GM12878 (cell line): ENCODE measurements around the gene KANSL3. TPM values are rescaled to one million over a fixed set of nuclear protein-coding genes. Genes with fewer than 3 reads are reported as not detected.

ENCODE experiments used
- ATAC-seq: fragments of 200-7000 bp; cut with Tn5 transposase; 3 replicates; pipeline ENCODE4 v1.9.1; 2020; ENCODE audit warnings: mild to moderate bottlenecking, moderate library complexity
- BruUV-seq: library from RNA; stranded (reverse); fragments of 400-500 nt; replicated peaks from 2 replicates; lab custom pipeline; 2021; lab: Mats Ljungman, UMichigan
- CTCF ChIA-PET: fragments of 300-600 bp; sonication (Branson Sonifier 250); formaldehyde crosslinking; extraction: SDS; loops from one replicate; lab custom pipeline; 2021; ENCODE audit warnings: inconsistent platforms; lab: Yijun Ruan, JAX
- POLR2A ChIA-PET: fragments of 350-600 bp; formaldehyde crosslinking; extraction: SDS; loops from one replicate; lab custom pipeline; 2021; ENCODE audit warnings: inconsistent platforms; lab: Charles Lee
- RAD21 ChIA-PET: fragments of 300-600 bp; sonication (Branson Sonifier 250); formaldehyde crosslinking; loops from one replicate; lab custom pipeline; 2023; ENCODE audit warnings: antibody characterized with exemption; ENCODE audit not compliant: unreplicated experiment; lab: Charles Lee
- SMC1A ChIA-PET: fragments of 300-600 bp; sonication (Branson Sonifier 250); formaldehyde crosslinking; loops from one replicate; lab custom pipeline; 2023; ENCODE audit not compliant: unreplicated experiment, uncharacterized antibody; lab: Charles Lee
- DNase-seq: peaks from one replicate; pipeline ENCODE4 v3.0.0-alpha.2; 2011; ENCODE audit warnings: low read depth, low spot score
- FAIRE-seq: peaks from 3 replicates; lab custom pipeline; 2011; peaks lifted over from hg19 to GRCh38; lab: Jason Lieb, UNC
- H2AFZ ChIP-seq: 2 replicates; pipeline ENCODE4 v1.6.0; 2011; ENCODE audit warnings: low read depth, low read length, control low read depth; ENCODE audit not compliant: control insufficient read depth
- H3K27ac ChIP-seq: 2 replicates; pipeline ENCODE4 v1.5.1; 2011; ENCODE audit warnings: control low read depth; ENCODE audit not compliant: control insufficient read depth, insufficient read depth
- H3K27me3 ChIP-seq, 2 experiments: replicated peaks in 1 of 2; 2 replicates each; pipeline versions ENCODE4 v1.6.0 to v1.6.1; 2011; ENCODE audit warnings: low read length in 1 of 2; ENCODE audit not compliant: control insufficient read depth in 2 of 2, insufficient read depth in 2 of 2
- H3K36me3 ChIP-seq, 2 experiments: 2 replicates each; pipeline ENCODE4 v1.5.1; 2011; ENCODE audit warnings: low read length in 1 of 2; ENCODE audit not compliant: control insufficient read depth in 2 of 2, insufficient read depth in 2 of 2
- H3K4me1 ChIP-seq: 2 replicates; pipeline ENCODE4 v1.6.1; 2011; ENCODE audit warnings: mild to moderate bottlenecking, low read length, moderate library complexity, mixed read lengths; ENCODE audit not compliant: control insufficient read depth, insufficient read depth
- H3K4me2 ChIP-seq: 2 replicates; pipeline ENCODE4 v1.6.0; 2011; ENCODE audit warnings: control low read depth; ENCODE audit not compliant: control insufficient read depth, insufficient read depth
- H3K4me3 ChIP-seq: fragments of 200-600 bp; sonication (generic); 2 replicates; pipeline ENCODE4 v1.5.1; 2016
- H3K79me2 ChIP-seq: 2 replicates; pipeline ENCODE4 v1.6.0; 2011; ENCODE audit warnings: low read length; ENCODE audit not compliant: control insufficient read depth, insufficient read depth
- H3K9ac ChIP-seq: 2 replicates; pipeline ENCODE4 v1.8.0; 2011; ENCODE audit warnings: low read length, control low read depth, mixed read lengths; ENCODE audit not compliant: control insufficient read depth, insufficient read depth
- H3K9me3 ChIP-seq: replicated peaks from 3 replicates; pipeline ENCODE4 v1.5.1; 2011; ENCODE audit warnings: mild to moderate bottlenecking, low read length; ENCODE audit not compliant: control insufficient read depth, insufficient read depth
- H4K20me1 ChIP-seq: 2 replicates; pipeline ENCODE4 v1.6.0; 2011; ENCODE audit not compliant: control insufficient read depth, insufficient read depth
- ATF7 ChIP-seq: fragments of 450-650 bp; IDR thresholded peaks from 2 replicates; pipeline ENCODE4 v1.6.1; 2016; ENCODE audit warnings: low read depth, mild to moderate bottlenecking
- E4F1 ChIP-seq: fragments of 450-650 bp; IDR thresholded peaks from 2 replicates; pipeline ENCODE4 v1.6.1; 2018; ENCODE audit warnings: borderline replicate concordance, mild to moderate bottlenecking; ENCODE audit not compliant: partially characterized antibody
- FOXM1 ChIP-seq: IDR thresholded peaks from 2 replicates; pipeline ENCODE4 v1.6.1; 2012; ENCODE audit warnings: low read depth, mild to moderate bottlenecking, inconsistent platforms, low read length, moderate library complexity
- IRF4 ChIP-seq: IDR thresholded peaks from 2 replicates; pipeline ENCODE4 v1.6.1; 2011; ENCODE audit warnings: low read depth, low read length
- NR2C1 ChIP-seq: fragments of 450-650 bp; IDR thresholded peaks from 2 replicates; pipeline ENCODE4 v1.6.1; 2017; ENCODE audit warnings: antibody characterized with exemption, mild to moderate bottlenecking, moderate library complexity
- POLR2AphosphoS2 ChIP-seq: IDR thresholded peaks from 2 replicates; pipeline ENCODE4 v1.6.1; 2011; ENCODE audit warnings: low read depth, mild to moderate bottlenecking, low read length, improper control_type of control experiment, moderate library complexity
- RAD51 ChIP-seq: fragments of 450-650 bp; IDR thresholded peaks from 2 replicates; pipeline ENCODE4 v1.6.1; 2016; ENCODE audit warnings: moderate library complexity, mild to moderate bottlenecking, inconsistent platforms
- SIX5 ChIP-seq: IDR thresholded peaks from 2 replicates; pipeline ENCODE4 v1.6.1; 2011; ENCODE audit warnings: mild to moderate bottlenecking, low read depth, low read length, moderate library complexity; ENCODE audit not compliant: severe bottlenecking
- SMC3 ChIP-seq: IDR thresholded peaks from 2 replicates; pipeline ENCODE4 v1.6.1; 2011; ENCODE audit warnings: low read length, improper control_type of control experiment, borderline replicate concordance
- SP1 ChIP-seq: IDR thresholded peaks from one replicate; pipeline ENCODE4 v1.6.1; 2011; ENCODE audit warnings: low read depth, low read length
- SREBF2 ChIP-seq: IDR thresholded peaks from 2 replicates; pipeline ENCODE4 v1.6.1; 2012; ENCODE audit warnings: mild to moderate bottlenecking, low read length
- SRF ChIP-seq, 2 experiments: IDR thresholded peaks; 2 replicates each; pipeline ENCODE4 v1.6.1; 2011; ENCODE audit warnings: low read depth in 2 of 2, low read length in 2 of 2, mild to moderate bottlenecking in 1 of 2, moderate library complexity in 1 of 2
- STAT1 ChIP-seq: fragments of 450-650 bp; conservative IDR thresholded peaks from 2 replicates; pipeline ENCODE4 v1.6.1; 2014; ENCODE audit warnings: antibody characterized with exemption, mild to moderate bottlenecking
- STAT3 ChIP-seq: IDR thresholded peaks from 2 replicates; pipeline ENCODE4 v1.6.1; 2011; ENCODE audit warnings: low read depth, low read length, improper control_type of control experiment
- TARDBP ChIP-seq: IDR thresholded peaks from 2 replicates; pipeline ENCODE4 v1.6.1; 2016; ENCODE audit warnings: borderline replicate concordance
- ZBED1 ChIP-seq: IDR thresholded peaks from 2 replicates; pipeline ENCODE4 v1.6.1; 2016; ENCODE audit warnings: borderline replicate concordance
- ZNF274 ChIP-seq: IDR thresholded peaks from one replicate; pipeline ENCODE4 v1.8.0; 2011; ENCODE audit not compliant: insufficient read length, insufficient read depth
- WGBS: methylation state at CpG from one replicate; pipeline ENCODE4 v1.1.6; 2016; ENCODE audit warnings: low lambda C conversion rate; ENCODE audit not compliant: insufficient replicate concordance, insufficient coverage; ENCODE audit errors: missing lambda C conversion rate; 5-methylcytosine and 5-hydroxymethylcytosine counted together
- in situ Hi-C: fragments of 300-500 bp; cut with MboI; formaldehyde crosslinking; loops from 9 replicates; pipeline ENCODE4 v1.14.3; 2018; ENCODE audit warnings: mixed read lengths
- intact Hi-C: fragments of 100-400 bp; cut with micrococcal nuclease; formaldehyde crosslinking; loops from one replicate; pipeline ENCODE4 v1.14.2; 2022; ENCODE audit not compliant: unreplicated experiment
- polyA plus RNA-seq, 11 experiments: library from polyadenylated mRNA; depleted of rRNA in 4 of 11; unstranded in 6 of 11; stranded (reverse) in 5 of 11; fragments of >200 nt; fragmentation: Nextera tagmentation in 4 of 11; fragmentation: Illumina TruSeq in 1 of 11; extraction: Ambion mirVana in 4 of 11; extraction: Trizol in 1 of 11; gene quantifications; 1 replicate in 1 of 11; 2 replicates in 10 of 11; pipeline versions ENCODE4 v1.2.1 to v1.2.3, GENCODE V29; 2011 to 2016; ENCODE audit warnings: inconsistent platforms in 2 of 11, missing spikeins in 2 of 11, low read depth in 1 of 11
- total RNA-seq, 4 experiments: library from RNA; depleted of rRNA in 3 of 4; stranded (reverse); fragments of >200 nt in 3 of 4; fragmentation: Illumina TruSeq in 1 of 4; extraction: Trizol in 1 of 4; gene quantifications; 2 replicates each; pipeline versions ENCODE4 v1.2.1 to v1.2.3, GENCODE V29; 2013 to 2021
- TF ChIP-seq, protein P1 (sequence below): IDR thresholded peaks from 2 replicates; pipeline ENCODE4 v1.6.1; 2011; ENCODE audit warnings: borderline replicate concordance, low read depth, mild to moderate bottlenecking, moderate library complexity, low read length; ENCODE audit not compliant: insufficient read depth, poor library complexity, severe bottlenecking

Gene KANSL3
- total and polyA plus RNA-seq, 10 of the 15 experiments (the other 5 are each of a cell fraction or from before 2014, with no cell fraction given), result 5.6 to 25.9 (median 16.7) TPM

GRCh38 chr2:96564563-96564962 is 73.5 kb downstream of the KANSL3 start:
- no peak overlapping the region for H3K4me2 ChIP-seq
- no peaks in the 10 kb centered on the region for H3K27me3 ChIP-seq
- no peaks in the 10 kb centered on the region for H3K79me2 ChIP-seq
- no peak for DNase-seq
- H3K4me3 ChIP-seq, result no peak overlapping the region
- WGBS, result 18% methylated on average over 3 of the region's 3 CpGs
- H3K9ac ChIP-seq, result no peak overlapping the region
- ChIA-PET POLR2A (no interaction called here), CTCF (no interaction called here), RAD21 (no interaction called here), SMC1A (interaction anchor here (1.2 kb wide), 1 partner anchor 29 kb away, joined by 3 read pairs; no protein-coding TSS in a partner anchor)
- FAIRE-seq, result no peak
- intact Hi-C loops, result no loop called here
- no peaks in the 10 kb centered on the region; the same call in 2 of the 3 replicates for H3K9me3 ChIP-seq
- no peaks in the 10 kb centered on the region for H4K20me1 ChIP-seq
- H3K36me3 ChIP-seq, result no peaks in the 10 kb centered on the region
- ATAC-seq, result no peak
- in situ Hi-C loops, result loop anchor here (5.0 kb wide), 1 partner anchor 152 kb away; no protein-coding TSS in a partner anchor
- no peaks in the 10 kb centered on the region for H3K4me1 ChIP-seq
- no peak overlapping the region for H2AFZ ChIP-seq
- no peak overlapping the region for H3K27ac ChIP-seq
- BruUV-seq, result no TSS peak
- no peak for TF ChIP-seq SMC3
- no peak for TF ChIP-seq SIX5
- no peak for TF ChIP-seq ATF7
- TF ChIP-seq SREBF2, result no peak
- no peak for TF ChIP-seq E4F1
- TF ChIP-seq TARDBP, result no peak
- TF ChIP-seq, protein P1, sequence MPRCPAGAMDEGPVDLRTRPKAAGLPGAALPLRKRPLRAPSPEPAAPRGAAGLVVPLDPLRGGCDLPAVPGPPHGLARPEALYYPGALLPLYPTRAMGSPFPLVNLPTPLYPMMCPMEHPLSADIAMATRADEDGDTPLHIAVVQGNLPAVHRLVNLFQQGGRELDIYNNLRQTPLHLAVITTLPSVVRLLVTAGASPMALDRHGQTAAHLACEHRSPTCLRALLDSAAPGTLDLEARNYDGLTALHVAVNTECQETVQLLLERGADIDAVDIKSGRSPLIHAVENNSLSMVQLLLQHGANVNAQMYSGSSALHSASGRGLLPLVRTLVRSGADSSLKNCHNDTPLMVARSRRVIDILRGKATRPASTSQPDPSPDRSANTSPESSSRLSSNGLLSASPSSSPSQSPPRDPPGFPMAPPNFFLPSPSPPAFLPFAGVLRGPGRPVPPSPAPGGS, result no peak
- TF ChIP-seq ZBED1, result no peak
- no peak for TF ChIP-seq SRF (IDR thresholded peaks at IDR 0.05; ENCODE audit: low read depth in 2 of 2, low read length in 2 of 2)
- TF ChIP-seq STAT1, result no peak
- TF ChIP-seq RAD51, result no peak
- TF ChIP-seq POLR2AphosphoS2, result no peak
- TF ChIP-seq SP1, result no peak
- TF ChIP-seq ZNF274, result no peak
- TF ChIP-seq STAT3, result no peak
- TF ChIP-seq FOXM1, result no peak
- TF ChIP-seq IRF4, result no peak
- no peak for TF ChIP-seq NR2C1
